GM12878 (cell line): ENCODE data around the gene THBS1. TPM values are rescaled to one million over a fixed set of nuclear protein-coding genes. Genes with fewer than 3 reads are reported as not detected.

ENCODE experiments used
- ATAC-seq: fragments of 200-7000 bp; cut with Tn5 transposase; 3 replicates; pipeline ENCODE4 v1.9.1; 2020; ENCODE audit warnings: mild to moderate bottlenecking, moderate library complexity
- BruUV-seq: library from RNA; stranded (reverse); fragments of 400-500 nt; replicated peaks from 2 replicates; lab custom pipeline; 2021; lab: Mats Ljungman, UMichigan
- CTCF ChIA-PET: fragments of 300-600 bp; sonication (Branson Sonifier 250); formaldehyde crosslinking; extraction: SDS; loops from one replicate; lab custom pipeline; 2021; ENCODE audit warnings: inconsistent platforms; lab: Yijun Ruan, JAX
- POLR2A ChIA-PET: fragments of 350-600 bp; formaldehyde crosslinking; extraction: SDS; loops from one replicate; lab custom pipeline; 2021; ENCODE audit warnings: inconsistent platforms; lab: Charles Lee
- RAD21 ChIA-PET: fragments of 300-600 bp; sonication (Branson Sonifier 250); formaldehyde crosslinking; loops from one replicate; lab custom pipeline; 2023; ENCODE audit warnings: antibody characterized with exemption; ENCODE audit not compliant: unreplicated experiment; lab: Charles Lee
- SMC1A ChIA-PET: fragments of 300-600 bp; sonication (Branson Sonifier 250); formaldehyde crosslinking; loops from one replicate; lab custom pipeline; 2023; ENCODE audit not compliant: unreplicated experiment, uncharacterized antibody; lab: Charles Lee
- DNase-seq: peaks from one replicate; pipeline ENCODE4 v3.0.0-alpha.2; 2011; ENCODE audit warnings: low read depth, low spot score
- FAIRE-seq: peaks from 3 replicates; lab custom pipeline; 2011; peaks lifted over from hg19 to GRCh38; lab: Jason Lieb, UNC
- H2AFZ ChIP-seq: 2 replicates; pipeline ENCODE4 v1.6.0; 2011; ENCODE audit warnings: low read depth, low read length, control low read depth; ENCODE audit not compliant: control insufficient read depth
- H3K27ac ChIP-seq: 2 replicates; pipeline ENCODE4 v1.5.1; 2011; ENCODE audit warnings: control low read depth; ENCODE audit not compliant: control insufficient read depth, insufficient read depth
- H3K27me3 ChIP-seq, 2 experiments: replicated peaks in 1 of 2; 2 replicates each; pipeline versions ENCODE4 v1.6.0 to v1.6.1; 2011; ENCODE audit warnings: low read length in 1 of 2; ENCODE audit not compliant: control insufficient read depth in 2 of 2, insufficient read depth in 2 of 2
- H3K36me3 ChIP-seq, 2 experiments: 2 replicates each; pipeline ENCODE4 v1.5.1; 2011; ENCODE audit warnings: low read length in 1 of 2; ENCODE audit not compliant: control insufficient read depth in 2 of 2, insufficient read depth in 2 of 2
- H3K4me1 ChIP-seq: 2 replicates; pipeline ENCODE4 v1.6.1; 2011; ENCODE audit warnings: mild to moderate bottlenecking, low read length, moderate library complexity, mixed read lengths; ENCODE audit not compliant: control insufficient read depth, insufficient read depth
- H3K4me2 ChIP-seq: 2 replicates; pipeline ENCODE4 v1.6.0; 2011; ENCODE audit warnings: control low read depth; ENCODE audit not compliant: control insufficient read depth, insufficient read depth
- H3K4me3 ChIP-seq: fragments of 200-600 bp; sonication (generic); 2 replicates; pipeline ENCODE4 v1.5.1; 2016
- H3K79me2 ChIP-seq: 2 replicates; pipeline ENCODE4 v1.6.0; 2011; ENCODE audit warnings: low read length; ENCODE audit not compliant: control insufficient read depth, insufficient read depth
- H3K9ac ChIP-seq: 2 replicates; pipeline ENCODE4 v1.8.0; 2011; ENCODE audit warnings: low read length, control low read depth, mixed read lengths; ENCODE audit not compliant: control insufficient read depth, insufficient read depth
- H3K9me3 ChIP-seq: replicated peaks from 3 replicates; pipeline ENCODE4 v1.5.1; 2011; ENCODE audit warnings: mild to moderate bottlenecking, low read length; ENCODE audit not compliant: control insufficient read depth, insufficient read depth
- H4K20me1 ChIP-seq: 2 replicates; pipeline ENCODE4 v1.6.0; 2011; ENCODE audit not compliant: control insufficient read depth, insufficient read depth
- BCL11A ChIP-seq: IDR thresholded peaks from 2 replicates; pipeline ENCODE4 v1.6.1; 2011; ENCODE audit warnings: low read depth, low read length
- BRCA1 ChIP-seq: IDR thresholded peaks from 2 replicates; pipeline ENCODE4 v1.6.1; 2011; ENCODE audit warnings: low read depth, low read length, improper control_type of control experiment
- CBX3 ChIP-seq: fragments of 200-600 bp; sonication (generic); IDR thresholded peaks from 2 replicates; pipeline ENCODE4 v1.6.1; 2016; ENCODE audit warnings: low read depth, borderline replicate concordance
- CEBPB ChIP-seq, 2 experiments: fragments of 150-350 bp in 1 of 2; IDR thresholded peaks; 2 replicates each; pipeline ENCODE4 v1.6.1; 2012 to 2014; ENCODE audit warnings: low read depth in 2 of 2, low read length in 2 of 2, borderline replicate concordance in 1 of 2, inconsistent platforms in 1 of 2
- GATAD2B ChIP-seq: fragments of 450-650 bp; conservative IDR thresholded peaks from 2 replicates; pipeline ENCODE4 v1.6.1; 2017; ENCODE audit warnings: low read depth, mild to moderate bottlenecking, moderate library complexity
- MTA3 ChIP-seq: IDR thresholded peaks from 2 replicates; pipeline ENCODE4 v1.6.1; 2012; ENCODE audit warnings: low read length, inconsistent platforms, borderline replicate concordance
- PAX8 ChIP-seq: fragments of 450-650 bp; IDR thresholded peaks from 2 replicates; pipeline ENCODE4 v1.6.1; 2017; ENCODE audit warnings: mild to moderate bottlenecking, moderate library complexity
- POU2F2 ChIP-seq: IDR thresholded peaks from 3 replicates; pipeline ENCODE4 v1.6.1; 2011; ENCODE audit warnings: low read depth, mild to moderate bottlenecking, low read length, borderline replicate concordance
- RAD21 ChIP-seq: IDR thresholded peaks from 2 replicates; pipeline ENCODE4 v1.6.1; 2011; ENCODE audit warnings: mild to moderate bottlenecking, low read depth, low read length, moderate library complexity; ENCODE audit not compliant: insufficient read depth
- TARDBP ChIP-seq: IDR thresholded peaks from 2 replicates; pipeline ENCODE4 v1.6.1; 2016; ENCODE audit warnings: borderline replicate concordance
- ZBED1 ChIP-seq: IDR thresholded peaks from 2 replicates; pipeline ENCODE4 v1.6.1; 2016; ENCODE audit warnings: borderline replicate concordance
- ZNF207 ChIP-seq: fragments of 450-650 bp; IDR thresholded peaks from 2 replicates; pipeline ENCODE4 v1.6.1; 2014; ENCODE audit warnings: antibody characterized with exemption, mild to moderate bottlenecking, borderline replicate concordance
- ZNF274 ChIP-seq: IDR thresholded peaks from one replicate; pipeline ENCODE4 v1.8.0; 2011; ENCODE audit not compliant: insufficient read length, insufficient read depth
- ZNF622 ChIP-seq: fragments of 450-650 bp; IDR thresholded peaks from 2 replicates; pipeline ENCODE4 v1.6.1; 2017; ENCODE audit warnings: mild to moderate bottlenecking, inconsistent platforms
- WGBS: methylation state at CpG from one replicate; pipeline ENCODE4 v1.1.6; 2016; ENCODE audit warnings: low lambda C conversion rate; ENCODE audit not compliant: insufficient replicate concordance, insufficient coverage; ENCODE audit errors: missing lambda C conversion rate; 5-methylcytosine and 5-hydroxymethylcytosine counted together
- in situ Hi-C: fragments of 300-500 bp; cut with MboI; formaldehyde crosslinking; loops from 9 replicates; pipeline ENCODE4 v1.14.3; 2018; ENCODE audit warnings: mixed read lengths
- intact Hi-C: fragments of 100-400 bp; cut with micrococcal nuclease; formaldehyde crosslinking; loops from one replicate; pipeline ENCODE4 v1.14.2; 2022; ENCODE audit not compliant: unreplicated experiment
- polyA plus RNA-seq, 11 experiments: library from polyadenylated mRNA; depleted of rRNA in 4 of 11; unstranded in 6 of 11; stranded (reverse) in 5 of 11; fragments of >200 nt; fragmentation: Nextera tagmentation in 4 of 11; fragmentation: Illumina TruSeq in 1 of 11; extraction: Ambion mirVana in 4 of 11; extraction: Trizol in 1 of 11; gene quantifications; 1 replicate in 1 of 11; 2 replicates in 10 of 11; pipeline versions ENCODE4 v1.2.1 to v1.2.3, GENCODE V29; 2011 to 2016; ENCODE audit warnings: inconsistent platforms in 2 of 11, missing spikeins in 2 of 11, low read depth in 1 of 11
- total RNA-seq, 4 experiments: library from RNA; depleted of rRNA in 3 of 4; stranded (reverse); fragments of >200 nt in 3 of 4; fragmentation: Illumina TruSeq in 1 of 4; extraction: Trizol in 1 of 4; gene quantifications; 2 replicates each; pipeline versions ENCODE4 v1.2.1 to v1.2.3, GENCODE V29; 2013 to 2021
- TF ChIP-seq, protein P1 (sequence below): IDR thresholded peaks from 2 replicates; pipeline ENCODE4 v1.6.1; 2011; ENCODE audit warnings: borderline replicate concordance, low read depth, mild to moderate bottlenecking, moderate library complexity, low read length; ENCODE audit not compliant: insufficient read depth, poor library complexity, severe bottlenecking
- TF ChIP-seq, protein P2 (sequence below): IDR thresholded peaks from 2 replicates; pipeline ENCODE4 v1.6.1; 2012; ENCODE audit warnings: low read length, inconsistent platforms
- TF ChIP-seq, protein P3 (sequence below): fragments of 450-650 bp; IDR thresholded peaks from 2 replicates; pipeline ENCODE4 v1.6.1; 2014; ENCODE audit warnings: mild to moderate bottlenecking
- TF ChIP-seq, protein P4 (sequence below): IDR thresholded peaks from 2 replicates; pipeline ENCODE4 v1.6.1; 2012; ENCODE audit warnings: low read depth, low read length, improper control_type of control experiment

The THBS1 gene
- total and polyA plus RNA-seq, 10 of the 15 experiments (the other 5 are each of a cell fraction or from before 2014, with no cell fraction given) = under 0.01 to 1.5 (median 0.23) TPM; not detected in 3

DNA sequence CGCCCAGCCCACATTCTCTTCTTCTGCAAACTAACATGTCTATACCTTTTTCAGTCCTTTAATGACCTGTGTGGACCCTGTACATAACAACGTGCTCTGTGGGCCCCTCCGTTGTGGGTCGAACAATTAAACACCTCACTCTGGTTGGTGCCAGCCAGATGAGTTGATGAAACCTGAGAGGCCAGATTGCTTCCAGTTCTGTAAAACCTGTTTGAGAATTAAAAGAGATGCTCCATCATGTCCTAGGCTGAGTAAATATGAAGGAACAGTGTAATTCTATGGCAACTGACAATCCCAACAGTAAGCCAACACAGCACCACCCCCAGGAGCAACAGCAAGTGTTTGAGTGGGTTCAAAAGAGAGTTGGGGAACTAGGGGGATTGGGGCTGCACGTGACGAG is 5.7 kb upstream of the THBS1 start (continued):
- TF ChIP-seq CEBPB (IDR thresholded peaks at IDR 0.05; ENCODE audit: borderline replicate concordance in 1 of 2, low read depth in 2 of 2, low read length in 2 of 2) = no peak
- no peak for TF ChIP-seq ZBED1
- TF ChIP-seq ZNF622 = no peak
- TF ChIP-seq CBX3 = no peak
- TF ChIP-seq, protein P1, sequence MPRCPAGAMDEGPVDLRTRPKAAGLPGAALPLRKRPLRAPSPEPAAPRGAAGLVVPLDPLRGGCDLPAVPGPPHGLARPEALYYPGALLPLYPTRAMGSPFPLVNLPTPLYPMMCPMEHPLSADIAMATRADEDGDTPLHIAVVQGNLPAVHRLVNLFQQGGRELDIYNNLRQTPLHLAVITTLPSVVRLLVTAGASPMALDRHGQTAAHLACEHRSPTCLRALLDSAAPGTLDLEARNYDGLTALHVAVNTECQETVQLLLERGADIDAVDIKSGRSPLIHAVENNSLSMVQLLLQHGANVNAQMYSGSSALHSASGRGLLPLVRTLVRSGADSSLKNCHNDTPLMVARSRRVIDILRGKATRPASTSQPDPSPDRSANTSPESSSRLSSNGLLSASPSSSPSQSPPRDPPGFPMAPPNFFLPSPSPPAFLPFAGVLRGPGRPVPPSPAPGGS = no peak

DNA sequence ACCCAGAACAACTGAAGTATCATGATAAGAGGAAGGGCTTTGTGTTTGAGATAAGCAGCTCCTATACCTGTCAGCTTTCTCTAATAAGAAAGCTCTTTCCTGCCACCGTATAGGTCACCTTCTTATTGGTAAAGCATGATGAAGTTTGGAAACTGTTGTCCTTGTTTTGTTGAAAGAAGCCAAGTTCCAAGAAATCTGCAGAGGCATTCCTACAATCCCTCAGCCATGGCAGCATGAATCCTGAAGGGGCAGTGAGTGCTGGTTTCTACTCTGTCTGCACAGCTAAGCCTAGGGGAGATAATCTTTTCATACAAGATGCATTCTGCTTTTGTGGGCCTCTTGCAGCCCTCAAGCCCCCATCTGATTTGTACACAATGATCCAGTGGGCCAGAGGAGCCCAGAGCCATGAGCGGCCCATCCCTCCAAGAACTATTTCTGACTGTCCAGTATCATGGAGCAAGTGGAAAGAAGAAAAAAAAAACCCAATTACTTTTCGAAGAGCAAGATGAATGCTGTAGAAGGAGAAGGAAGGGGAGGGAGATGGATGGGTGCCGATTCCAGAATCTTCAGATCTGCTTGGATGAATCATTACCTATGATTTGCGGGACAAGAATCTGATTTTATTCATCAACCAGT is 1.9 kb upstream of the THBS1 start:
- Histone ChIP-seq H3K9ac (no peak overlapping the region), H3K27ac (no peak overlapping the region), H3K4me3 (no peak overlapping the region), H3K36me3 (no peaks in the 10 kb centered on the region), H3K4me1 (no peaks in the 10 kb centered on the region), H2AFZ (no peak overlapping the region), H3K9me3 (no peaks in the 10 kb centered on the region; the same call in 2 of the 3 replicates), H4K20me1 (no peaks in the 10 kb centered on the region), H3K79me2 (no peaks in the 10 kb centered on the region), H3K27me3 (peaks cover 4 to 8% of the 10 kb centered on the region in 2 experiments; a peak in 3 of 4 replicates), H3K4me2 (no peak overlapping the region)
- FAIRE-seq (no peak), DNase-seq (no peak), ATAC-seq (no peak)
- RAD21 ChIA-PET = interaction anchor here (1.0 to 2.3 kb wide), 6 partner anchors 150 to 1139 kb away, joined by 3 to 13 read pairs (median 4); no protein-coding TSS in a partner anchor
- intact Hi-C loops = no loop called here
- CTCF ChIA-PET = interaction anchor here (0.6 to 2.1 kb wide), 19 partner anchors 9 to 1106 kb away, joined by 3 to 13 read pairs (median 4); no protein-coding TSS in a partner anchor
- WGBS = 64% methylated on average over 5 of the region's 5 CpGs
- in situ Hi-C loops = loop anchor here (25.0 kb wide), 1 partner anchor 767 kb away; no protein-coding TSS in a partner anchor
- POLR2A ChIA-PET = interaction anchor here (0.6 kb wide), 1 partner anchor 108 kb away, joined by 3 read pairs; no protein-coding TSS in a partner anchor
- no TSS peak for BruUV-seq
- SMC1A ChIA-PET = interaction anchor here (0.8 to 1.5 kb wide), 6 partner anchors 23 to 763 kb away, joined by 3 to 5 read pairs (median 3); no protein-coding TSS in a partner anchor
- no peak for TF ChIP-seq ZNF274
- TF ChIP-seq BCL11A = no peak
- no peak for TF ChIP-seq POU2F2
- TF ChIP-seq RAD21 = no peak
- no peak for TF ChIP-seq GATAD2B
- TF ChIP-seq BRCA1 = no peak
- TF ChIP-seq PAX8 = no peak
- no peak for TF ChIP-seq TARDBP
- no peak for TF ChIP-seq MTA3
- TF ChIP-seq, protein P2, sequence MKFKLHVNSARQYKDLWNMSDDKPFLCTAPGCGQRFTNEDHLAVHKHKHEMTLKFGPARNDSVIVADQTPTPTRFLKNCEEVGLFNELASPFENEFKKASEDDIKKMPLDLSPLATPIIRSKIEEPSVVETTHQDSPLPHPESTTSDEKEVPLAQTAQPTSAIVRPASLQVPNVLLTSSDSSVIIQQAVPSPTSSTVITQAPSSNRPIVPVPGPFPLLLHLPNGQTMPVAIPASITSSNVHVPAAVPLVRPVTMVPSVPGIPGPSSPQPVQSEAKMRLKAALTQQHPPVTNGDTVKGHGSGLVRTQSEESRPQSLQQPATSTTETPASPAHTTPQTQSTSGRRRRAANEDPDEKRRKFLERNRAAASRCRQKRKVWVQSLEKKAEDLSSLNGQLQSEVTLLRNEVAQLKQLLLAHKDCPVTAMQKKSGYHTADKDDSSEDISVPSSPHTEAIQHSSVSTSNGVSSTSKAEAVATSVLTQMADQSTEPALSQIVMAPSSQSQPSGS = no peak
- TF ChIP-seq, protein P3, sequence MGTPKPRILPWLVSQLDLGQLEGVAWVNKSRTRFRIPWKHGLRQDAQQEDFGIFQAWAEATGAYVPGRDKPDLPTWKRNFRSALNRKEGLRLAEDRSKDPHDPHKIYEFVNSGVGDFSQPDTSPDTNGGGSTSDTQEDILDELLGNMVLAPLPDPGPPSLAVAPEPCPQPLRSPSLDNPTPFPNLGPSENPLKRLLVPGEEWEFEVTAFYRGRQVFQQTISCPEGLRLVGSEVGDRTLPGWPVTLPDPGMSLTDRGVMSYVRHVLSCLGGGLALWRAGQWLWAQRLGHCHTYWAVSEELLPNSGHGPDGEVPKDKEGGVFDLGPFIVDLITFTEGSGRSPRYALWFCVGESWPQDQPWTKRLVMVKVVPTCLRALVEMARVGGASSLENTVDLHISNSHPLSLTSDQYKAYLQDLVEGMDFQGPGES = no peak
- TF ChIP-seq, protein P4, sequence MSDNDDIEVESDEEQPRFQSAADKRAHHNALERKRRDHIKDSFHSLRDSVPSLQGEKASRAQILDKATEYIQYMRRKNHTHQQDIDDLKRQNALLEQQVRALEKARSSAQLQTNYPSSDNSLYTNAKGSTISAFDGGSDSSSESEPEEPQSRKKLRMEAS = no peak
- TF ChIP-seq ZNF207 = no peak
